SK-N-SH (cell line): ENCODE results near the gene ZNF23. TPM values are rescaled to one million over a fixed set of nuclear protein-coding genes. Genes with fewer than 3 reads are reported as not detected.
A peak's percentile ranks its signal among the peaks of the same experiment; 100 is the strongest.

Experiments used
- CTCF ChIA-PET: fragments of 300-600, 350-600 bp; formaldehyde crosslinking; extraction: SDS; loops from one replicate; lab custom pipeline; 2021; lab: Yijun Ruan, JAX
- POLR2A ChIA-PET: fragments of 350-600 bp; sonication (Branson Sonifier 250); formaldehyde crosslinking; extraction: SDS; loops from one replicate; lab custom pipeline; 2020; ENCODE audit warnings: antibody characterized with exemption, inconsistent platforms; lab: Yijun Ruan, JAX
- DNase-seq: peaks from one replicate; pipeline ENCODE4 v3.0.0; 2012
- H2AFZ ChIP-seq: fragments of 200-600 bp; sonication (generic); 2 replicates; pipeline ENCODE4 v1.8.1; 2016; ENCODE audit warnings: antibody characterized with exemption, mild to moderate bottlenecking, low read depth
- H3F3A ChIP-seq: fragments of 200-600 bp; sonication (generic); replicated peaks from 2 replicates; pipeline ENCODE3; 2016; ENCODE audit warnings: antibody characterized with exemption, mild to moderate bottlenecking; ENCODE audit not compliant: insufficient read depth
- H3K27ac ChIP-seq, 2 experiments: fragments of 200-500 bp in 1 of 2; fragments of 200-600 bp in 1 of 2; sonication (Bioruptor generic) in 1 of 2; sonication (generic), shearing (Covaris generic) in 1 of 2; 2 replicates each; pipeline versions ENCODE4 v1.5.1 to v1.6.1; 2014 to 2016; ENCODE audit warnings: low read depth in 2 of 2, inconsistent platforms in 1 of 2, low read length in 1 of 2, mild to moderate bottlenecking in 1 of 2, mixed read lengths in 1 of 2
- H3K27me3 ChIP-seq: fragments of 200-600 bp; sonication (generic), shearing (Covaris generic); 2 replicates; pipeline ENCODE4 v1.6.1; 2016; ENCODE audit warnings: mixed run types; ENCODE audit not compliant: insufficient read depth
- H3K36me3 ChIP-seq, 2 experiments: fragments of 200-500 bp in 1 of 2; fragments of 200-600 bp in 1 of 2; sonication (Bioruptor generic) in 1 of 2; sonication (generic) in 1 of 2; replicated peaks in 1 of 2; 2 replicates each; pipeline versions ENCODE3 to v1.5.1; 2014 to 2016; ENCODE audit warnings: low read length in 1 of 2, mild to moderate bottlenecking in 1 of 2; ENCODE audit not compliant: insufficient read depth in 2 of 2, control insufficient read depth in 1 of 2
- H3K4me1 ChIP-seq, 2 experiments: fragments of 200-500 bp in 1 of 2; fragments of 200-600 bp in 1 of 2; sonication (Bioruptor generic) in 1 of 2; sonication (generic), shearing (Covaris generic) in 1 of 2; 2 replicates each; pipeline versions ENCODE4 v1.5.1 to v1.6.1; 2014 to 2016; ENCODE audit warnings: low read depth in 1 of 2, low read length in 1 of 2, mixed run types in 1 of 2; ENCODE audit not compliant: insufficient read depth in 2 of 2, control insufficient read depth in 1 of 2
- H3K4me2 ChIP-seq: fragments of 200-600 bp; sonication (generic), shearing (Covaris generic); 2 replicates; pipeline ENCODE4 v1.6.1; 2017; ENCODE audit warnings: mixed run types
- H3K4me3 ChIP-seq, 2 experiments: fragments of 200-500 bp in 1 of 2; fragments of 200-600 bp in 1 of 2; sonication (Bioruptor generic) in 1 of 2; sonication (generic), shearing (Covaris generic) in 1 of 2; 2 replicates each; pipeline versions ENCODE4 v1.5.1 to v1.8.1; 2014 to 2016; ENCODE audit warnings: low read depth in 2 of 2, inconsistent platforms in 1 of 2, low read length in 1 of 2, mild to moderate bottlenecking in 1 of 2, mixed read lengths in 1 of 2, moderate library complexity in 1 of 2
- H3K79me2 ChIP-seq: fragments of 200-600 bp; sonication (generic); 2 replicates; pipeline ENCODE4 v1.8.1; 2017; ENCODE audit warnings: mild to moderate bottlenecking; ENCODE audit not compliant: insufficient read depth
- H3K9ac ChIP-seq: fragments of 200-600 bp; sonication (generic); 2 replicates; pipeline ENCODE4 v1.6.1; 2017; ENCODE audit warnings: mixed run types
- H3K9me2 ChIP-seq: fragments of 200-600 bp; sonication (generic); 2 replicates; pipeline ENCODE4 v1.6.1; 2017; ENCODE audit warnings: mixed run types
- H3K9me3 ChIP-seq: fragments of 200-600 bp; sonication (generic); 2 replicates; pipeline ENCODE4 v1.6.1; 2017; ENCODE audit warnings: mixed run types, mild to moderate bottlenecking, moderate library complexity
- H4K20me1 ChIP-seq: fragments of 200-600 bp; sonication (generic); 2 replicates; pipeline ENCODE4 v1.6.1; 2017; ENCODE audit warnings: mild to moderate bottlenecking, mixed run types; ENCODE audit not compliant: insufficient read depth
- CTCF ChIP-seq: fragments of 200-600 bp; sonication (generic); IDR thresholded peaks from 2 replicates; pipeline ENCODE4 v1.6.1; 2017; ENCODE audit warnings: antibody characterized with exemption, mild to moderate bottlenecking, moderate library complexity
- ELF1 ChIP-seq: IDR thresholded peaks from 2 replicates; pipeline ENCODE4 v1.4.0; 2012
- EP300 ChIP-seq, 2 experiments: IDR thresholded peaks; 2 replicates each; pipeline versions ENCODE4 v1.4.0 to v1.6.1; 2012; ENCODE audit warnings: borderline replicate concordance in 1 of 2, low read depth in 1 of 2, low read length in 1 of 2
- EZH2phosphoT487 ChIP-seq: fragments of 200-600 bp; sonication (generic); IDR thresholded peaks from 2 replicates; pipeline ENCODE4 v1.6.1; 2017; ENCODE audit warnings: low read depth, mixed run types, mild to moderate bottlenecking, antibody characterized with exemption, moderate library complexity, borderline replicate concordance
- FOSL2 ChIP-seq: IDR thresholded peaks from 2 replicates; pipeline ENCODE4 v1.4.0; 2012; ENCODE audit warnings: low read depth, mild to moderate bottlenecking, moderate library complexity, borderline replicate concordance
- FOXJ3 ChIP-seq: sonication (generic); formaldehyde crosslinking; IDR thresholded peaks from 2 replicates; pipeline ENCODE4 v1.5.1; 2020; ENCODE audit warnings: mild to moderate bottlenecking, missing genetic modification reagents
- FOXM1 ChIP-seq: IDR thresholded peaks from 2 replicates; pipeline ENCODE4 v1.4.0; 2012; ENCODE audit warnings: low read depth, mild to moderate bottlenecking
- IRF3 ChIP-seq: fragments of 150-350 bp; IDR thresholded peaks from 2 replicates; pipeline ENCODE4 v1.6.1; 2016; ENCODE audit warnings: mild to moderate bottlenecking, low read depth, low read length
- NFIC ChIP-seq: IDR thresholded peaks from 2 replicates; pipeline ENCODE4 v1.4.0; 2012; ENCODE audit warnings: borderline replicate concordance
- POLR2AphosphoS5 ChIP-seq: IDR thresholded peaks from 2 replicates; pipeline ENCODE4 v1.6.1; 2012; ENCODE audit warnings: low read depth, low read length
- RCOR1 ChIP-seq: fragments of 150-350 bp; IDR thresholded peaks from 2 replicates; pipeline ENCODE4 v1.6.1; 2017; ENCODE audit warnings: antibody characterized with exemption, low read length
- REST ChIP-seq: IDR thresholded peaks from 2 replicates; pipeline ENCODE4 v1.6.1; 2012; ENCODE audit warnings: mild to moderate bottlenecking, low read depth, low read length, moderate library complexity
- RFX5 ChIP-seq: IDR thresholded peaks from 2 replicates; pipeline ENCODE4 v1.6.1; 2012; ENCODE audit warnings: mild to moderate bottlenecking, improper control_type of control experiment, low read length
- TCF12 ChIP-seq: IDR thresholded peaks from 2 replicates; pipeline ENCODE4 v1.4.0; 2012
- TEAD4 ChIP-seq: IDR thresholded peaks from 2 replicates; pipeline ENCODE4 v1.4.0; 2012; ENCODE audit warnings: mild to moderate bottlenecking, borderline replicate concordance; ENCODE audit not compliant: insufficient read depth
- USF1 ChIP-seq: IDR thresholded peaks from 2 replicates; pipeline ENCODE4 v1.4.0; 2012; ENCODE audit warnings: low read depth, borderline replicate concordance
- WGBS: methylation state at CpG from one replicate; pipeline ENCODE4 v1.1.6; 2017; ENCODE audit warnings: low lambda C conversion rate; 5-methylcytosine and 5-hydroxymethylcytosine counted together
- polyA plus RNA-seq, 3 experiments: library from polyadenylated mRNA; depleted of rRNA; stranded (reverse); fragments of >200 nt; gene quantifications; 2 replicates each; pipeline ENCODE4 v1.2.3, GENCODE V29; 2012

Gene ZNF23
- polyA plus RNA-seq, 1 of the 3 experiments (the other 2 are of a cell fraction) = 7.3 TPM

- peaks cover 76 to 77% of the 10 kb centered on the region in 2 experiments for H3K36me3 ChIP-seq
- DNase-seq = no peak
- no peaks in the 10 kb centered on the region for H3K4me1 ChIP-seq
- no peaks in the 10 kb centered on the region for H3K9me2 ChIP-seq
- H3K79me2 ChIP-seq = peaks cover 4% of the 10 kb centered on the region
- H2AFZ ChIP-seq = no peak overlapping the region
- TF ChIP-seq FOXJ3 (no peak), RCOR1 (no peak)
- CTCF ChIA-PET = interaction anchor here (1.9 kb wide), 1 partner anchor 41 kb away, joined by 7 read pairs; no protein-coding TSS in a partner anchor
- no peak overlapping the region for H3K9ac ChIP-seq
- H3K4me3 ChIP-seq = no peak overlapping the region; a peak in 1 of 4 replicates
- no peaks in the 10 kb centered on the region for H4K20me1 ChIP-seq
- H3K27ac ChIP-seq = no peak overlapping the region
- no peak overlapping the region for H3K4me2 ChIP-seq
- H3F3A ChIP-seq = no peaks in the 10 kb centered on the region
- no peaks in the 10 kb centered on the region for H3K27me3 ChIP-seq
- H3K9me3 ChIP-seq = peaks cover 27% of the 10 kb centered on the region; the same call in 1 of the 2 replicates
- POLR2A ChIA-PET = no interaction called here
Measured at GRCh38 chr16:71453036-71453435, 9.0 kb downstream of the ZNF23 start.

GRCh38 chr16:71449020-71449419, 13.0 kb downstream of the ZNF23 start:
- Histone ChIP-seq H3K27ac (no peak overlapping the region), H3K9me3 (peaks cover 42% of the 10 kb centered on the region; the same call in 1 of the 2 replicates), H3K9ac (no peak overlapping the region), H3K79me2 (no peaks in the 10 kb centered on the region), H3F3A (peaks cover 7% of the 10 kb centered on the region), H3K27me3 (no peaks in the 10 kb centered on the region), H3K9me2 (no peaks in the 10 kb centered on the region), H3K36me3 (peaks cover 58 to 73% of the 10 kb centered on the region in 2 experiments), H2AFZ (no peak overlapping the region), H3K4me3 (peak overlapping the region in 1 of 2 experiments; percentile 17; a peak in 1 of 4 replicates), H4K20me1 (no peaks in the 10 kb centered on the region), H3K4me1 (no peaks in the 10 kb centered on the region), H3K4me2 (no peak overlapping the region)
- no peak for DNase-seq
- POLR2A ChIA-PET = no interaction called here
- TF ChIP-seq IRF3 (no peak), RFX5 (no peak), FOSL2 (no peak), NFIC (no peak), ELF1 (no peak), FOXM1 (no peak), USF1 (no peak), TCF12 (no peak), CTCF (no peak), EZH2phosphoT487 (no peak), EP300 (IDR thresholded peaks at IDR 0.05; ENCODE audit: borderline replicate concordance in 1 of 2, low read depth in 1 of 2, low read length in 1 of 2) (no peak), TEAD4 (no peak), POLR2AphosphoS5 (no peak), REST (no peak)
- CTCF ChIA-PET = no interaction called here
- WGBS = 95% methylated on average over 3 of the region's 3 CpGs
